SJCRH30 (cell line): Measurements from ENCODE around the gene BCAR1. TPM values are rescaled to one million over a fixed set of nuclear protein-coding genes. Genes with fewer than 3 reads are reported as not detected.

ENCODE experiments used
- DNase-seq, 2 experiments: peaks; one replicate each; pipeline ENCODE4 v3.0.0-alpha.2; 2015 to 2020
- H3K27ac ChIP-seq: fragments of 250-450 bp; sonication (Bioruptor Pico); 2 replicates; pipeline ENCODE4 v1.5.1; 2020; ENCODE audit warnings: mild to moderate bottlenecking, moderate library complexity
- H3K27me3 ChIP-seq: fragments of 250-450 bp; sonication (Bioruptor Pico); 2 replicates; pipeline ENCODE4 v1.5.1; 2020; ENCODE audit warnings: mild to moderate bottlenecking, moderate library complexity
- H3K36me3 ChIP-seq: fragments of 250-450 bp; sonication (Bioruptor Pico); 2 replicates; pipeline ENCODE4 v1.5.1; 2020; ENCODE audit warnings: mild to moderate bottlenecking, moderate library complexity
- H3K4me1 ChIP-seq: fragments of 250-450 bp; sonication (Bioruptor Pico); 2 replicates; pipeline ENCODE4 v1.5.1; 2020; ENCODE audit warnings: mild to moderate bottlenecking, moderate library complexity
- H3K4me3 ChIP-seq: fragments of 250-450 bp; sonication (Bioruptor Pico); 2 replicates; pipeline ENCODE4 v1.5.1; 2020; ENCODE audit warnings: mild to moderate bottlenecking, moderate library complexity
- H3K9me3 ChIP-seq: fragments of 250-450 bp; sonication (Bioruptor Pico); replicated peaks from 2 replicates; pipeline ENCODE4 v1.5.1; 2020; ENCODE audit warnings: mild to moderate bottlenecking, moderate library complexity
- total RNA-seq: library from RNA; depleted of rRNA; stranded (reverse); fragments of >200 nt; shearing (Covaris generic); gene quantifications from 2 replicates; pipeline ENCODE4 v1.2.3, GENCODE V29; 2014; rRNA removed

Gene BCAR1
- total RNA-seq, 1 experiment from 2014 or later, result 21.7 TPM

DNA sequence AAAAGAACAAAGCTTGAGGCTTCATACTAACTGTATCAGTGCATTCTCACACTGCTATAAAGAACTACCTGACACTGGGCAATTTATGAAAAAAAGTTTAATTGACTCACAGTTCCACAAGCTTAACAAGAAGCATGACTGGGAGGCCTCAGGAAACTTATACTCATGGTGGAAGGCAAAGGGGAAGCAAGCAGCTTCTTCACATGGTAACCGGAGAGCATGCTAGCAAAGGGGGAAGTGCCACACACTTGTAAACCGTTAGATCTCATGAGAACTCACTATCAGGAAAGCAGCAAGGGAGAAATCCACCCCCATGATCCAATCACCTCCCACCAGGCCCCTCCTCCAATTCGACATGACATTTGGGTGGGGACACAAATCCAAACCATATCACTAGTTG, 69.8 kb downstream of the BCAR1 start:
- Histone ChIP-seq H3K36me3 (no peaks in the 10 kb centered on the region), H3K27ac (no peak overlapping the region), H3K4me1 (no peaks in the 10 kb centered on the region), H3K4me3 (no peak overlapping the region), H3K9me3 (no peaks in the 10 kb centered on the region), H3K27me3 (no peaks in the 10 kb centered on the region)
- DNase-seq, result no peak

GRCh38 chr16:75179208-75179607, 72.2 kb downstream of the BCAR1 start:
- no peak for DNase-seq
- H3K27me3 ChIP-seq, result no peaks in the 10 kb centered on the region
- H3K9me3 ChIP-seq, result no peaks in the 10 kb centered on the region
- H3K4me1 ChIP-seq, result no peaks in the 10 kb centered on the region
- no peak overlapping the region for H3K4me3 ChIP-seq
- no peaks in the 10 kb centered on the region for H3K36me3 ChIP-seq
- no peak overlapping the region for H3K27ac ChIP-seq

Other genes starting within 250 kb of the BCAR1 start
- 0.08 TPM in 1 of 2 replicates, not detected in the other for gene LDHD, start 134.8 kb downstream of the BCAR1 start, total RNA-seq
- gene ZFP1, start 103.1 kb downstream of the BCAR1 start, total RNA-seq, result 8.4 and 10.9 TPM in 2 replicates
- 0.56 TPM in 1 of 2 replicates, not detected in the other for gene CTRB2, start 44.5 kb downstream of the BCAR1 start, total RNA-seq
- gene CTRB1, start 32.6 kb downstream of the BCAR1 start, total RNA-seq, result not detected in 2 replicates
- 42.0 and 50.3 TPM in 2 replicates for gene CFDP1, start 181.9 kb upstream of the BCAR1 start, total RNA-seq
- gene TMEM170A, start 213.1 kb upstream of the BCAR1 start, total RNA-seq, result 21.6 and 22.0 TPM in 2 replicates
- not detected in 2 replicates for gene CHST6, start 243.8 kb upstream of the BCAR1 start, total RNA-seq